Cardiac fibroblast (primary cell): Measurements from ENCODE around the gene OLFML2B.
A peak's percentile ranks its signal among the peaks of the same experiment; 100 is the strongest.

Experiments
- DNase-seq, 2 donors: peaks; one replicate each; pipeline versions ENCODE4 v3.0.0 to v3.0.0-alpha.2; 2010; ENCODE audit warnings: low read depth in 2 of 2
- H3K4me3 ChIP-seq, 2 donors: replicated peaks in 1 of 2; 1 replicate in 1 of 2; 2 replicates in 1 of 2; pipeline ENCODE4 v1.5.1; 2011; ENCODE audit warnings: low read depth in 2 of 2, low read length in 2 of 2, mild to moderate bottlenecking in 2 of 2, moderate library complexity in 1 of 2
- CTCF ChIP-seq: IDR thresholded peaks from one replicate; pipeline ENCODE4 v1.5.1; 2011; ENCODE audit warnings: low read depth, mild to moderate bottlenecking, low read length, inconsistent platforms

Gene OLFML2B

GRCh38 chr1:161981735-161982506 lies 41.7 kb downstream of the OLFML2B start:
- TF ChIP-seq CTCF, result no peak
- no peak overlapping the region for H3K4me3 ChIP-seq
- DNase-seq, result no peak

- TF ChIP-seq CTCF, result no peak
- DNase-seq, result no peak
- H3K4me3 ChIP-seq, result no peak overlapping the region
Measured at GRCh38 chr1:161981126-161981525, 42.5 kb downstream of the OLFML2B start.

DNA sequence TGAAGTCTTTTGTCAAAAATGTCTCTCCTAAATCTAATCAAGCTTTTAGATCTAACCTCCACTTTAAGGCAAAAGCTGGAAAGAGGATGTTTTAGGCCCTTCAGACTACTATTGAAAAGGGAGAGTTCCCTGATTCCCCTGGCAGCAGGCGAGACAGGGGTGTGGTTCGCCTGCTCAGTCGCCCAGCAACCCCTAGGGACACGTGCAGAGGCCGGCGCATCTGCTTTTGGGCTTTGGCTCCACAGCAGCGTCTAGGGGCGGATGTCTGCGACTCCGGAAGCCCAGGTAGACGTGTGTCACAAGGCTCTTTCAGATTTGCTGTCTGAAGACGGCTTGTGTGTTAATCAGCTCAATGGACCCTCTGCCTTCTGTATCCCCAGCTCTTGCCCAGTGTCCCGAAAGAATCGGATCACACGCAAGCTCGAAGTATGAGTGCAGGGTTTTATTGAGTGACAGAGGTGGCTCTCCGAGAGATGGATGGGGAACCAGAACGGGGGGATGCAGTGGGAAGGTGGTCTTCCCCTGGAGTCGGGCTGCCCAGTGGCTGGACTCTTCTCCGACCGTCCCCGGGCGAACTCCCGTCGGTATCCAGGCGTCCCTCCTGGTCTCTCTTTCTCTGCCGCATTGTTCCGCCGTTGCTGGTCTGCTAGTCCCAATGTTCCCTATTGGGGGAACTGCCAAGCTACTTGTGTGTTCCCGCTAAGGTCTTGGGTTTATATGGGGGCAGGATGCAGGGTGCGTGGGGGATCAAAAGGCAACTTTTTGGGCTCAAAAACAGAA lies 45.5 kb downstream of the OLFML2B start:
- no peak overlapping the region for H3K4me3 ChIP-seq
- DNase-seq, result no peak
- no peak for TF ChIP-seq CTCF

DNA sequence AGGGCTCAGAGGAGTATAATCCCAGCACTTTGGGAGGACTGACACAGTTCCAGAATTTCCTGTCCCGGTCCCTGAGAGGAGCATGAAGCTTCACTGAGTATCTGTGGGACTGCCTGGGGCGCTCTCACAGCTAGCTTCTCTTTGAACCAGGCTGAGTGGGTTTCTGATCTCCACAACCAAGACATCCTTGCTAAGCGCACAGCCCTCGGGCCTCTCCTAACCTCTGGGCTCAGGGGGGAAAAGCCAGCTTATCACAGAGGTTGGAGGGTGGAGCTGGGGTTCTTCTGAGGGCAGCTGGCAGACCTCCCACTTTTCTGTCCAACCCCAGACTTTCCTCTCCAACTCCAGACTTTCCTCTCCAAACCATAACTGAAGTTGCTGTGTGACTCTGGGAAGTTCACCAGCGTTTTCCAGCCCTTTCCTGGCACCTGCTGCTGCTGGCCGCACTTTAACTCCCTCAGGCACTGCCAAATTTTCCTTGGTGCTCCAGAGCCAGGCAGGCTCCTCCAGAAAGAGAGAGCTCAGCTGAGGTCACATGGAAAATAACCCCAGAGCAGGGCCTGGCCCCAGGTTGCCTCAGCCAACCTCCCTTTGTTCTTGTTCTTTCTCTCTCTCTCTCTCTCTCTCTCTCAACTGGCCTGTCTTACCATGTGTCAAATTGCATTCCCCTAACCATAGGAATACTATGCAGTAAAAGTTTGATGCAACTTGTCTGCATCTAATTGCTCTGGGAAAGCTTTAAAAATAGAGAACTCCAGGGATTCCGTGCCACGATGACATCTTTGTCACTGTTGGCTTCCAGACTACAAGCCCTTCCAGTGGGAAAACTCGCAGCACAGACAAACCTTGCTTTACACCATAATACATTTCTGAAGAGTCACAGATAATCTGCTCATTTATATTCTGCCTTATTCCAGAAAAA lies 49.5 kb downstream of the OLFML2B start:
- no peak overlapping the region for H3K4me3 ChIP-seq
- TF ChIP-seq CTCF, result no peak
- peak in 1 of 2 donors; percentile 25 for DNase-seq

- no peak for DNase-seq
- TF ChIP-seq CTCF, result no peak
Measured at GRCh38 chr1:161972828-161973227, 50.8 kb downstream of the OLFML2B start.

DNA sequence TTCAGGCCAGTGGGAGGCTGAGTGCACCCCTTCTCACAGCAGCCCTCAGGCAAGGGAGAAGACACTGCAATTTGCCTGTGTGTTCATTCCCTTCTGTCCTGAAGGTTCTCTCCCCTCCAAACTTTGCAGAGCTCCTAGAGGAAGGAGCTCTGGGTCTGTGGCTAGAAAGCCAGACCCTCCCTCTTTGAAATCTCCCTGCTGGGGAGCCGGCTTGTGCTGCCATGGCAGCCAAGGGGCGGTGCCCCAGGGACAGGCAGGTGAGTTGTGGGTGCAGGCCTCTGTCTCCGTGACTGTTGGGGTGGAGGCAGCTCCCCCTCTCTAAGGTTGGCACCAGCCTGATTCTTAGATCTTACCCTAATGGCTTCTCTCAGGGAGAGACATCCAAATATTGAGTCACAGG lies 53.0 kb downstream of the OLFML2B start:
- no peak for TF ChIP-seq CTCF
- no peak for DNase-seq
- no peak overlapping the region for H3K4me3 ChIP-seq

More at GRCh38 chr1:161972828-161973227, 50.8 kb downstream of the OLFML2B start:
- H3K4me3 ChIP-seq, result no peak overlapping the region
